Endodermal cell (in vitro differentiated cells): Measurements from ENCODE around the gene AQP1. TPM values are rescaled to one million over a fixed set of nuclear protein-coding genes. Genes with fewer than 3 reads are reported as not detected.

Experiments
- DNase-seq: peaks from one replicate; pipeline ENCODE4 v3.0.0-alpha.2; 2017
- H3K27ac ChIP-seq: 2 replicates; pipeline ENCODE4 v1.5.1; 2013; ENCODE audit warnings: mild to moderate bottlenecking, low read depth, low read length, moderate library complexity
- H3K27me3 ChIP-seq: 2 replicates; pipeline ENCODE4 v1.6.1; 2013; ENCODE audit warnings: mild to moderate bottlenecking, low read length, moderate library complexity; ENCODE audit not compliant: insufficient read depth, control insufficient read depth, poor library complexity, severe bottlenecking
- H3K36me3 ChIP-seq: 2 replicates; pipeline ENCODE4 v1.7.0; 2013; ENCODE audit warnings: mild to moderate bottlenecking, low read length, moderate library complexity; ENCODE audit not compliant: control insufficient read depth, insufficient read depth
- H3K4me1 ChIP-seq: one replicate; pipeline ENCODE4 v1.7.0; 2013; ENCODE audit warnings: low read length; ENCODE audit not compliant: control insufficient read depth, insufficient read depth
- H3K4me3 ChIP-seq: 2 replicates; pipeline ENCODE4 v1.5.1; 2013; ENCODE audit warnings: mild to moderate bottlenecking, low read length, moderate library complexity
- H3K9ac ChIP-seq: 2 replicates; pipeline ENCODE4 v1.6.1; 2013; ENCODE audit warnings: mild to moderate bottlenecking, low read length, moderate library complexity; ENCODE audit not compliant: poor library complexity, severe bottlenecking; ENCODE audit errors: extremely low read depth
- H3K9me3 ChIP-seq: 2 replicates; pipeline ENCODE4 v1.6.1; 2013; ENCODE audit warnings: mild to moderate bottlenecking, low read length, moderate library complexity; ENCODE audit not compliant: control insufficient read depth
- H3K27ac Mint-ChIP-seq: 2 replicates; pipeline ENCODE4 v1.8.0; 2020; ENCODE audit warnings: mixed read lengths
- H3K27me3 Mint-ChIP-seq: 2 replicates; pipeline ENCODE4 v1.8.0; 2021; ENCODE audit warnings: mild to moderate bottlenecking, mixed read lengths; ENCODE audit not compliant: insufficient read depth
- H3K36me3 Mint-ChIP-seq: 2 replicates; pipeline ENCODE4 v1.8.0; 2020; ENCODE audit warnings: low read depth, mixed read lengths
- H3K4me1 Mint-ChIP-seq: 2 replicates; pipeline ENCODE4 v1.8.0; 2020; ENCODE audit warnings: mixed read lengths
- H3K4me3 Mint-ChIP-seq: 2 replicates; pipeline ENCODE4 v1.8.0; 2020; ENCODE audit warnings: mild to moderate bottlenecking, moderate library complexity, mixed read lengths
- H3K9me3 Mint-ChIP-seq: 2 replicates; pipeline ENCODE4 v1.8.0; 2020; ENCODE audit warnings: mild to moderate bottlenecking, mixed read lengths
- CTCF ChIP-seq: fragments of 200-600 bp; sonication (generic); conservative IDR thresholded peaks from 2 replicates; pipeline ENCODE4 v1.5.0; 2021; ENCODE audit warnings: antibody characterized with exemption, mild to moderate bottlenecking
- WGBS, 2 experiments: methylation state at CpG; one replicate each; pipeline versions ENCODE4 v1.1.5 to v1.1.7; 2013; ENCODE audit warnings: missing lambda C conversion rate in 2 of 2, mixed read lengths in 1 of 2; ENCODE audit not compliant: insufficient coverage in 1 of 2, insufficient read length in 1 of 2; 5-methylcytosine and 5-hydroxymethylcytosine counted together
- total RNA-seq, 2 donors: library from RNA; stranded (reverse); fragmentation: NEBNext Ultra II Directional in 1 of 2; extraction: Animal tissue kit (Norgen Biotek cat#: 25700) in 1 of 2; gene quantifications; 2 replicates in 1 of 2; 3 replicates in 1 of 2; pipeline ENCODE4 v1.2.1, GENCODE V29; 2021

Gene AQP1
- total RNA-seq, 2 donors from 2014 or later, result 0.26 to 0.91 TPM

- H3K9me3 ChIP-seq, result no peaks in the 10 kb centered on the region
- no peaks in the 10 kb centered on the region for H3K27me3 ChIP-seq
- Mint-ChIP-seq H3K9me3 (no peaks in the 10 kb centered on the region), H3K27me3 (peaks cover 15% of the 10 kb centered on the region), H3K27ac (no peak overlapping the region), H3K4me3 (no peak overlapping the region), H3K4me1 (peaks cover 15% of the 10 kb centered on the region), H3K36me3 (no peaks in the 10 kb centered on the region)
- no peaks in the 10 kb centered on the region for H3K4me1 ChIP-seq
- no peak overlapping the region for H3K27ac ChIP-seq
- H3K9ac ChIP-seq, result no peak overlapping the region
- H3K36me3 ChIP-seq, result no peaks in the 10 kb centered on the region
- peak; percentile 37 for DNase-seq
- WGBS, 2 experiments, result 84 to 89% methylated on average over 3 to 5 of the region's 5 CpGs
- no peak for TF ChIP-seq CTCF
- no peak overlapping the region for H3K4me3 ChIP-seq
Measured at GRCh38 chr7:30934225-30934624, 22.6 kb downstream of the AQP1 start.

GRCh38 chr7:30934732-30935568 lies 23.3 kb downstream of the AQP1 start:
- peaks cover 13% of the 10 kb centered on the region for H3K27me3 Mint-ChIP-seq
- H3K27ac ChIP-seq, result no peak overlapping the region
- peaks cover 4% of the 10 kb centered on the region for H3K27me3 ChIP-seq
- no peaks in the 10 kb centered on the region for H3K9me3 ChIP-seq
- TF ChIP-seq CTCF, result no peak
- H3K9me3 Mint-ChIP-seq, result no peaks in the 10 kb centered on the region
- no peak overlapping the region for H3K4me3 ChIP-seq
- H3K27ac Mint-ChIP-seq, result no peak overlapping the region
- peaks cover 15% of the 10 kb centered on the region for H3K4me1 Mint-ChIP-seq
- no peaks in the 10 kb centered on the region for H3K36me3 ChIP-seq
- H3K36me3 Mint-ChIP-seq, result no peaks in the 10 kb centered on the region
- WGBS, 2 experiments, result 89 to 97% methylated on average over 4 to 6 of the region's 6 CpGs
- H3K4me1 ChIP-seq, result no peaks in the 10 kb centered on the region
- no peak overlapping the region for H3K4me3 Mint-ChIP-seq
- no peak for DNase-seq
- H3K9ac ChIP-seq, result no peak overlapping the region

- Histone ChIP-seq H3K4me1 (no peaks in the 10 kb centered on the region), H3K9ac (no peak overlapping the region), H3K4me3 (no peak overlapping the region), H3K27me3 (peaks cover 6% of the 10 kb centered on the region), H3K27ac (no peak overlapping the region), H3K9me3 (no peaks in the 10 kb centered on the region), H3K36me3 (no peaks in the 10 kb centered on the region)
- Mint-ChIP-seq H3K4me1 (peaks cover 15% of the 10 kb centered on the region), H3K27me3 (peaks cover 18% of the 10 kb centered on the region), H3K36me3 (no peaks in the 10 kb centered on the region), H3K4me3 (no peak overlapping the region), H3K27ac (no peak overlapping the region), H3K9me3 (no peaks in the 10 kb centered on the region)
- 93% methylated on average over 3 of the region's 3 CpGs; no CpG with 5 or more reads in 1 of the 2 experiments for WGBS, 2 experiments
- no peak for TF ChIP-seq CTCF
- DNase-seq, result peak; percentile 32
Measured at GRCh38 chr7:30935569-30935877, 23.9 kb downstream of the AQP1 start.
